Naive thymus-derived CD4-positive, alpha-beta T cell (primary cell): ENCODE results near the gene GRIN2A. TPM values are rescaled to one million over a fixed set of nuclear protein-coding genes. Genes with fewer than 3 reads are reported as not detected.

Source experiments
- ATAC-seq: fragments of 150-1000 bp; cut with Tn5 transposase; 2 replicates; pipeline ENCODE4 v1.10.0; 2021; ENCODE audit warnings: mild to moderate bottlenecking, moderate library complexity
- CTCF ChIA-PET: fragments of 350-600 bp; sonication (Branson Sonifier 250); formaldehyde crosslinking; loops from one replicate; lab custom pipeline; 2021; ENCODE audit warnings: antibody characterized with exemption; lab: Charles Lee
- POLR2A ChIA-PET: fragments of 350-600 bp; sonication (Branson Sonifier 250); formaldehyde crosslinking; loops from one replicate; lab custom pipeline; 2021; ENCODE audit warnings: antibody characterized with exemption, inconsistent platforms; lab: Charles Lee
- DNase-seq, 9 donors: peaks; one replicate each; pipeline versions ENCODE4 v3.0.0 to v3.0.0-alpha.2; 2020 to 2022; ENCODE audit warnings: mixed read lengths in 1 of 9
- H3K27ac ChIP-seq: one replicate; pipeline ENCODE4 v1.7.0; 2013; ENCODE audit warnings: mild to moderate bottlenecking, low read depth, low read length, moderate library complexity
- H3K27me3 ChIP-seq, 2 donors: one replicate each; pipeline ENCODE4 v1.7.0; 2013; ENCODE audit warnings: low read length in 2 of 2, mild to moderate bottlenecking in 2 of 2, moderate library complexity in 2 of 2; ENCODE audit not compliant: control insufficient read depth in 2 of 2, insufficient read depth in 2 of 2
- H3K36me3 ChIP-seq, 3 experiments: 1 replicate in 2 of 3; 2 replicates in 1 of 3; pipeline ENCODE4 v1.7.0; 2013; ENCODE audit warnings: low read length in 3 of 3, mild to moderate bottlenecking in 3 of 3, moderate library complexity in 1 of 3; ENCODE audit not compliant: insufficient read depth in 3 of 3, control insufficient read depth in 2 of 3
- H3K4me1 ChIP-seq, 2 donors: one replicate each; pipeline ENCODE4 v1.7.0; 2013; ENCODE audit warnings: low read length in 2 of 2, mild to moderate bottlenecking in 2 of 2, moderate library complexity in 1 of 2; ENCODE audit not compliant: control insufficient read depth in 2 of 2, insufficient read depth in 2 of 2
- H3K4me3 ChIP-seq: 2 replicates; pipeline ENCODE4 v1.7.0; 2013; ENCODE audit warnings: mild to moderate bottlenecking, low read length
- H3K9me3 ChIP-seq, 3 experiments: 1 replicate in 2 of 3; 2 replicates in 1 of 3; pipeline ENCODE4 v1.7.0; 2013; ENCODE audit warnings: low read length in 3 of 3; ENCODE audit not compliant: control insufficient read depth in 2 of 3
- H3K27ac Mint-ChIP-seq, 9 donors: one replicate each; pipeline ENCODE4 v1.8.0; 2020 to 2022; ENCODE audit warnings: mixed read lengths in 9 of 9, mild to moderate bottlenecking in 8 of 9, moderate library complexity in 5 of 9, inconsistent platforms in 2 of 9
- H3K27me3 Mint-ChIP-seq, 5 donors: one replicate each; pipeline ENCODE4 v1.8.0; 2021 to 2022; ENCODE audit warnings: mixed read lengths in 5 of 5, mild to moderate bottlenecking in 1 of 5
- H3K36me3 Mint-ChIP-seq, 5 donors: one replicate each; pipeline ENCODE4 v1.8.0; 2020 to 2022; ENCODE audit warnings: mixed read lengths in 5 of 5, mild to moderate bottlenecking in 3 of 5, inconsistent platforms in 1 of 5
- H3K4me1 Mint-ChIP-seq, 7 donors: one replicate each; pipeline ENCODE4 v1.8.0; 2020 to 2022; ENCODE audit warnings: mixed read lengths in 7 of 7, mild to moderate bottlenecking in 3 of 7, inconsistent platforms in 1 of 7
- H3K4me3 Mint-ChIP-seq, 10 donors: one replicate each; pipeline ENCODE4 v1.8.0; 2020 to 2022; ENCODE audit warnings: mild to moderate bottlenecking in 10 of 10, mixed read lengths in 10 of 10, moderate library complexity in 6 of 10, inconsistent platforms in 2 of 10
- H3K9me3 Mint-ChIP-seq, 11 donors: one replicate each; pipeline ENCODE4 v1.8.0; 2020 to 2022; ENCODE audit warnings: mixed read lengths in 11 of 11, mild to moderate bottlenecking in 4 of 11, inconsistent platforms in 1 of 11, moderate library complexity in 1 of 11
- intact Hi-C, 2 donors: fragments of 100-400 bp; cut with micrococcal nuclease; formaldehyde crosslinking; loops; one replicate each; pipeline ENCODE4 v1.15.1; 2023
- polyA plus RNA-seq, 2 donors: library from polyadenylated mRNA; unstranded; fragments of 300-500 nt; fragmentation: Illumina TruSeq; gene quantifications; one replicate each; pipeline ENCODE4 v1.2.3, GENCODE V29; 2021
- total RNA-seq, 6 experiments: library from RNA in 5 of 6; stranded (reverse) in 5 of 6; gene quantifications; 1 replicate in 5 of 6; 2 replicates in 1 of 6; pipeline ENCODE4 v1.2.3 and lab custom pipeline; 2021 to 2026

The GRIN2A gene
- total and polyA plus RNA-seq, 7 experiments from 2014 or later, result not detected

GRCh38 chr16:9906218-9906617, 276.0 kb downstream of the GRIN2A start:
- no peak for ATAC-seq
- H3K27ac ChIP-seq, result no peak overlapping the region

GRCh38 chr16:9904526-9904925, 277.7 kb downstream of the GRIN2A start:
- DNase-seq (no peak), ATAC-seq (no peak)
- Mint-ChIP-seq H3K36me3 (no peaks in the 10 kb centered on the region), H3K4me3 (no peak overlapping the region), H3K9me3 (peaks cover 0 to 11% (median 3%) of the 10 kb centered on the region in 11 donors), H3K4me1 (no peaks in the 10 kb centered on the region), H3K27ac (no peak overlapping the region), H3K27me3 (peaks cover 0 to 5% (median 3%) of the 10 kb centered on the region in 5 donors)
- Histone ChIP-seq H3K27ac (no peak overlapping the region), H3K36me3 (no peaks in the 10 kb centered on the region), H3K9me3 (no peaks in the 10 kb centered on the region), H3K4me1 (no peaks in the 10 kb centered on the region), H3K27me3 (no peaks in the 10 kb centered on the region), H3K4me3 (no peak overlapping the region)
- POLR2A ChIA-PET, result no interaction called here
- CTCF ChIA-PET, result no interaction called here
- intact Hi-C loops, result no loop called here

More at GRCh38 chr16:9906218-9906617, 276.0 kb downstream of the GRIN2A start:
- H3K4me1 Mint-ChIP-seq, result no peaks in the 10 kb centered on the region
- Histone ChIP-seq H3K4me1 (no peaks in the 10 kb centered on the region), H3K36me3 (no peaks in the 10 kb centered on the region), H3K9me3 (no peaks in the 10 kb centered on the region), H3K4me3 (no peak overlapping the region), H3K27me3 (no peaks in the 10 kb centered on the region)
- ChIA-PET POLR2A (no interaction called here), CTCF (no interaction called here)
- no peak overlapping the region for H3K27ac Mint-ChIP-seq
- H3K36me3 Mint-ChIP-seq, result no peaks in the 10 kb centered on the region
- no peak for DNase-seq
- intact Hi-C loops, result no loop called here
- peaks cover 0 to 5% (median 0%) of the 10 kb centered on the region in 5 donors for H3K27me3 Mint-ChIP-seq
- H3K9me3 Mint-ChIP-seq, result peaks cover 0 to 11% (median 4%) of the 10 kb centered on the region in 11 donors
- H3K4me3 Mint-ChIP-seq, result no peak overlapping the region

- CTCF ChIA-PET, result no interaction called here
- Histone ChIP-seq H3K9me3 (no peaks in the 10 kb centered on the region), H3K4me3 (no peak overlapping the region), H3K27me3 (no peaks in the 10 kb centered on the region), H3K27ac (no peak overlapping the region), H3K36me3 (no peaks in the 10 kb centered on the region), H3K4me1 (no peaks in the 10 kb centered on the region)
- no peak overlapping the region for H3K4me3 Mint-ChIP-seq
- H3K27ac Mint-ChIP-seq, result no peak overlapping the region
- DNase-seq (no peak), ATAC-seq (no peak)
- POLR2A ChIA-PET, result no interaction called here
- intact Hi-C loops, result no loop called here
- H3K4me1 Mint-ChIP-seq, result no peaks in the 10 kb centered on the region
- H3K27me3 Mint-ChIP-seq, result peaks cover 0 to 10% (median 0%) of the 10 kb centered on the region in 5 donors
- H3K9me3 Mint-ChIP-seq, result peaks cover 0 to 15% (median 3%) of the 10 kb centered on the region in 11 donors
- peaks cover 0 to 4% (median 0%) of the 10 kb centered on the region in 5 donors for H3K36me3 Mint-ChIP-seq
These were observed 281.7 kb downstream of the GRIN2A start for GRCh38 chr16:9900576-9900975.

- H3K4me3 Mint-ChIP-seq, result no peak overlapping the region
- CTCF ChIA-PET, result no interaction called here
- no peak for ATAC-seq
These were observed 283.7 kb downstream of the GRIN2A start for GRCh38 chr16:9898555-9898954.

GRCh38 chr16:9898124-9898523, 284.1 kb downstream of the GRIN2A start:
- Histone ChIP-seq H3K36me3 (no peaks in the 10 kb centered on the region), H3K9me3 (no peaks in the 10 kb centered on the region), H3K27me3 (no peaks in the 10 kb centered on the region), H3K27ac (no peak overlapping the region), H3K4me1 (no peaks in the 10 kb centered on the region), H3K4me3 (no peak overlapping the region)
- Mint-ChIP-seq H3K27me3 (peaks cover 0 to 10% (median 0%) of the 10 kb centered on the region in 5 donors), H3K36me3 (peaks cover 0 to 4% (median 0%) of the 10 kb centered on the region in 5 donors), H3K4me3 (no peak overlapping the region), H3K9me3 (peaks cover 0 to 15% (median 6%) of the 10 kb centered on the region in 11 donors), H3K4me1 (no peaks in the 10 kb centered on the region), H3K27ac (no peak overlapping the region)
- DNase-seq (no peak), ATAC-seq (no peak)
- ChIA-PET CTCF (no interaction called here), POLR2A (no interaction called here)
- intact Hi-C loops, result no loop called here

More at GRCh38 chr16:9898555-9898954, 283.7 kb downstream of the GRIN2A start:
- no peak overlapping the region for H3K4me3 ChIP-seq
- POLR2A ChIA-PET, result no interaction called here
- H3K27me3 ChIP-seq, result no peaks in the 10 kb centered on the region
- no peak for DNase-seq
- Mint-ChIP-seq H3K36me3 (peaks cover 0 to 4% (median 0%) of the 10 kb centered on the region in 5 donors), H3K27me3 (peaks cover 0 to 10% (median 0%) of the 10 kb centered on the region in 5 donors), H3K9me3 (peaks cover 0 to 15% (median 6%) of the 10 kb centered on the region in 11 donors), H3K27ac (no peak overlapping the region), H3K4me1 (no peaks in the 10 kb centered on the region)
- no peak overlapping the region for H3K27ac ChIP-seq
- H3K9me3 ChIP-seq, result no peaks in the 10 kb centered on the region
- H3K36me3 ChIP-seq, result no peaks in the 10 kb centered on the region
- intact Hi-C loops, result no loop called here
- H3K4me1 ChIP-seq, result no peaks in the 10 kb centered on the region

- peaks cover 0 to 4% (median 0%) of the 10 kb centered on the region in 5 donors for H3K36me3 Mint-ChIP-seq
- no peaks in the 10 kb centered on the region for H3K36me3 ChIP-seq
- POLR2A ChIA-PET, result no interaction called here
These were observed 286.4 kb downstream of the GRIN2A start for GRCh38 chr16:9895817-9896216.

GRCh38 chr16:9885876-9886275, 296.4 kb downstream of the GRIN2A start:
- CTCF ChIA-PET, result no interaction called here
- DNase-seq, result no peak

More at GRCh38 chr16:9895817-9896216, 286.4 kb downstream of the GRIN2A start:
- no peak for ATAC-seq
- H3K27me3 ChIP-seq, result no peaks in the 10 kb centered on the region
- Mint-ChIP-seq H3K4me3 (no peak overlapping the region), H3K9me3 (peaks cover 3 to 25% (median 9%) of the 10 kb centered on the region in 11 donors), H3K4me1 (no peaks in the 10 kb centered on the region), H3K27ac (no peak overlapping the region), H3K27me3 (peaks cover 0 to 6% (median 0%) of the 10 kb centered on the region in 5 donors)
- DNase-seq, result no peak
- no peak overlapping the region for H3K27ac ChIP-seq
- H3K9me3 ChIP-seq, result no peaks in the 10 kb centered on the region
- CTCF ChIA-PET, result no interaction called here
- H3K4me3 ChIP-seq, result no peak overlapping the region
- intact Hi-C loops, result no loop called here
- no peaks in the 10 kb centered on the region for H3K4me1 ChIP-seq

More at GRCh38 chr16:9885876-9886275, 296.4 kb downstream of the GRIN2A start:
- no peak overlapping the region for H3K4me3 ChIP-seq
- H3K4me1 ChIP-seq, result no peaks in the 10 kb centered on the region
- Mint-ChIP-seq H3K36me3 (no peaks in the 10 kb centered on the region), H3K9me3 (peaks cover 0 to 10% (median 0%) of the 10 kb centered on the region in 11 donors), H3K27me3 (peaks cover 0 to 7% (median 3%) of the 10 kb centered on the region in 5 donors), H3K27ac (no peak overlapping the region), H3K4me3 (no peak overlapping the region), H3K4me1 (no peaks in the 10 kb centered on the region)
- no peak overlapping the region for H3K27ac ChIP-seq
- no peaks in the 10 kb centered on the region for H3K9me3 ChIP-seq
- intact Hi-C loops, result no loop called here
- no peak for ATAC-seq
- no peaks in the 10 kb centered on the region for H3K27me3 ChIP-seq
- POLR2A ChIA-PET, result no interaction called here
- no peaks in the 10 kb centered on the region for H3K36me3 ChIP-seq
